Medulla oblongata (tissue), 1 donor: ENCODE data around the gene DMWD.

Experiments used
- DNase-seq: peaks from one replicate; pipeline ENCODE4 v3.0.0-alpha.2; 2015; ENCODE audit errors: extremely low spot score

DMWD gene, protein sequence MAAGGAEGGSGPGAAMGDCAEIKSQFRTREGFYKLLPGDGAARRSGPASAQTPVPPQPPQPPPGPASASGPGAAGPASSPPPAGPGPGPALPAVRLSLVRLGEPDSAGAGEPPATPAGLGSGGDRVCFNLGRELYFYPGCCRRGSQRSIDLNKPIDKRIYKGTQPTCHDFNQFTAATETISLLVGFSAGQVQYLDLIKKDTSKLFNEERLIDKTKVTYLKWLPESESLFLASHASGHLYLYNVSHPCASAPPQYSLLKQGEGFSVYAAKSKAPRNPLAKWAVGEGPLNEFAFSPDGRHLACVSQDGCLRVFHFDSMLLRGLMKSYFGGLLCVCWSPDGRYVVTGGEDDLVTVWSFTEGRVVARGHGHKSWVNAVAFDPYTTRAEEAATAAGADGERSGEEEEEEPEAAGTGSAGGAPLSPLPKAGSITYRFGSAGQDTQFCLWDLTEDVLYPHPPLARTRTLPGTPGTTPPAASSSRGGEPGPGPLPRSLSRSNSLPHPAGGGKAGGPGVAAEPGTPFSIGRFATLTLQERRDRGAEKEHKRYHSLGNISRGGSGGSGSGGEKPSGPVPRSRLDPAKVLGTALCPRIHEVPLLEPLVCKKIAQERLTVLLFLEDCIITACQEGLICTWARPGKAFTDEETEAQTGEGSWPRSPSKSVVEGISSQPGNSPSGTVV

DNA sequence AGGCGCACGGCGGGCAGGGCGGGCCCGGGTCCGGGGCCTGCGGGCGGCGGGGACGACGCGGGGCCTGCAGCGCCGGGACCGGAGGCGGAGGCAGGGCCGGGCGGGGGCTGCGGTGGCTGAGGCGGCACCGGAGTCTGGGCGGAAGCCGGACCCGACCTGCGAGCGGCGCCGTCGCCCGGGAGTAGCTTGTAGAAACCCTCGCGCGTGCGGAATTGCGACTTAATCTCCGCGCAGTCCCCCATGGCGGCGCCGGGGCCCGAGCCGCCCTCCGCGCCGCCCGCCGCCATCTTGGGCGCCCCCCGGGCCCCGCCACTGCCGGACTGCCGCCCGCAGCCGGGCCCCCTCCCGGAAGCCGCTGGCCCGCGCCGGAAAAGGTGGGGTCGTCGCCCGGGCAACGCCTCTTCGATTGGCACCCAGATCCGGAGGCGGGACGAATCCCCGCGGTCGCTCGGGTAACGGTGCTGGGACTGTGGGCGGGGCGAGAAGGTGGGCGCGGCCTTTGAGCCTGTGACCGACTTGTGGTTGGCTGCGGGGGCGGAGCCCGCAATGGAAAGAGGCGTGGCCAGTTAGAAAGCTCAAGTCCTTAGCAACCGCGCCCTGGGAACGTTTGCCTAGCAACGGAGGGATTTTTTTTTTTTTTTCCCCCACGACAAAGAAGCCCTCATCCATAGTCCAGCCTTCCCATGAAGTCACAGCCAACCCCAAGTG lies at the start of gene DMWD:
TSS of gene DMWD (minus strand) at position 376 of the 708 bp plus-strand sequence. CDS start at position 287, 89 bp downstream.
- peak; percentile 99 for DNase-seq

DNA sequence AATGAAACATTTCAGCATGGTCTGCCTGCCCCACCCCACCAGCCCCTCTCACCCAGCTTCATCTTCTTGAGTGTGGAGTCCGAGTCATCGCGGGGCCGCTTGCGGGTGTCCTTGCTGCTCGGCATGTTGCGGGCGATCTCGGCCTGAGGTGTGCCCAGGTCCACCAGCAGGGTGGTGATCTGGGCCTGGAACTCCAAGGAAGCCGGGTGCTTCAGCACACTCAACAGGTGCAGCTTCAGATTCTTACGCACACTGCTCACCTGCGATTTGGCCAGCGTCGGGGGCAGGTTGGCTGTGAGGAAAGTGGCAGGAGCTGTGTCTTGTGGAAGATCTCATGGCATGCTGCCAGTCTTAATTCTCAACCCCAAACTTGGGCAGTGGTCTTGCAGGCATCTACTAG lies 49.6 kb upstream of the DMWD start:
- no peak for DNase-seq

DNA sequence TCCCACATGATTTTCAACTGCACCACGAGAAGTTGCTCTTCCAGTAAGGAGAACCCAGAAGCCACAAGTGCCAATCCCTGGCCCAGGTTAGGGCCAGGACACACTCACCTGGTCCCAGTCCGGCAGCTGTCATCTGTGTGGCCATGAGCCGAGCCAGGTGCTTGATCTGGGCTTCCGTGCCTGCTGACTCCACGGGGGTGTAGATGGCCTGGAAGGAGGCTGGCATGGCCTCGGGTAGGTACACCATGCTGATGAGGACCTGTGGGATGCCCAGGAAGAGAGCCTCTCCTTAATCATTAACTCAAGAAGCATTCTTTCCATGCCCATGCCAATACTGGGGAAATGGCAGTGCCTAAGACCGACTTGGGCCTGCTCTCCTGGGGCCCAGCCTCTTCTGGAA lies 42.3 kb upstream of the DMWD start:
- no peak for DNase-seq

DNA sequence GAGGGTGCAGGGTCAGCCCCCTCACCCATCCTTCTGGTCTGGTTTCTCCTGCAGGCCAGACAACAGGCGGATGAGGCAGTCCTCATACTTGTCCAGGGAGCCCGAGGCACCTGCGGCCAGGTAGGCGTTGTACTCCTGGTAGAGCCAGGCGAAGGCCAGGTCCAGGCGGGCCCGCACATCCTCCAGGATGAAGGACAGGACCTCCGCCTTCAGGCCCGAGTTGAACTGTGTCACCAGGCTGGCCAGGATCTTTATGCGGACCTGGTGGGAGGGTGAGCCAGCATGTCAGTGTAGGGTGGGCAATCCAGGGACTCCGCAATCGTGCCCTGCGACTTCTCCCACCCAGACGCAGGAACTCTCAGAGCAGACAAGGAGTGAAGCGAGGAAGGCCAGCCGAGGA lies 36.3 kb upstream of the DMWD start:
- DNase-seq, result no peak

DNA sequence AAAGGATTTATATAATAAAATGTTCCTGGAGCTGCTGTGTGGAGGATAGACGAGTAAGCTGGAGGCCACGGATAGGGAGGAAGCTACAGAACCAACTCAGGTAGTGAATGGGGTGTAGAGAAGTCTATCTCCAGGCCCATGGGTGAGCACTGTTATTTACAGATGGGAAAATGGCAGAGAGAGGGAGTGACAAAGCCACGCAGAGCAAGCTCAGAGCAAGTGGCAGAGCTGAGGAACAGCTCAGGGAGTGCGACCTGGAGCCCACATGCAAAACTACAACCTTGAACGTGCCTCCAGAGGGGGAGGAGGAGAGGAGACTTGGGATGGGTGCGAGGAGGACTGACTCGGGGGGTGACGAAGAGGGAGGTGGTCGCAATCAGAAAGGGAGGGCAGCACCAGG lies 35.9 kb upstream of the DMWD start:
- DNase-seq, result no peak

DNA sequence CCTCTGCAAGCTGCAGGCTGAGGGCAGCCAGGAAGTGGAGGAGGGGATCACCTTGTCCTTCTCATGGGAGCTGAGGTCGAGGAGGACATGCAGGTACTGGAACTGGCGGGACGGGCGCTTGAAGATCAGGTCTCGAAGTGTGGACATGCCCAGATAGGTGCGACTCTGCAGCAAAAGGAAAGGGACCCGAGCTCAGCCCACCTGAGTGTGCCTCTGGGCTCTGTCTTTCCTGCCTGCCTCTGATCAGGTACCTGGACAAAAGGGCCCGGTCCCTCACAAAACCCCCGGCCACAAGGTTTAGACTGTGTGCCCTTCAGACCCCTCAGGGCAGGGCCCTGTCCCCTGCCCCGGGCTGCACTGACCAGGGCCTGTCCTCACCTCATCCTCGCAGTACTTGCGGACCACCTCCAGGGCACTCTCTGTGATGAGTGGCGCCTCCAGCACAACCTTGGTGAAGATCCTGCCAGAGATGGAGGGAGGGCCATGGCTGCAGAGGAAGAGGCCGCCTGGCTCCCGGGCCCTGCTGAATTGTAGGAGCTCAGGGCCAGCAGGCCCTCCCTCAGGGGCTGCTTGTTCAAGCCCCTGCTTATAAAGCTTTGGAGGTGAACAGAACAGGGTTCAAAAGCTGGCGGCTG lies 34.9 kb upstream of the DMWD start:
- DNase-seq, result no peak

DNA sequence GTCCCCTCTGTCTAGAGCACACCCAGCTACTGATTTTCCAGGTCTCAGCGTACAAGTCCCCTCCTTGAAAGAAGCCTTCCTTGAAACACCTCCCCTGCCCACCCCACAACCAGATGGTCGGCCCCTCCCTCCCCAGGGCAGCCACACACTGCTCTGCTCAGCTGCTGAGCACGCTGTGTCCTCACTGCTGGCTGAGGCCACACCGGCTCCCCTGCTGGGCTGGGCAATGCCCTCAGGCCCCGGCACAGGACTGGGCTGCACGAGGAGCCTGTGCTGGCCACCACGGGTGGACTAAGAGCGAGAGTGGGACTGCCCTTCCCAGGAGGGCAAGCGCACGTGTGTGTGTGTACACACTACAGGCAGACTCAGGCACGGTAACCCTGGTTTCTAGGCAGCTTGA lies 34.3 kb upstream of the DMWD start:
- no peak for DNase-seq

DNA sequence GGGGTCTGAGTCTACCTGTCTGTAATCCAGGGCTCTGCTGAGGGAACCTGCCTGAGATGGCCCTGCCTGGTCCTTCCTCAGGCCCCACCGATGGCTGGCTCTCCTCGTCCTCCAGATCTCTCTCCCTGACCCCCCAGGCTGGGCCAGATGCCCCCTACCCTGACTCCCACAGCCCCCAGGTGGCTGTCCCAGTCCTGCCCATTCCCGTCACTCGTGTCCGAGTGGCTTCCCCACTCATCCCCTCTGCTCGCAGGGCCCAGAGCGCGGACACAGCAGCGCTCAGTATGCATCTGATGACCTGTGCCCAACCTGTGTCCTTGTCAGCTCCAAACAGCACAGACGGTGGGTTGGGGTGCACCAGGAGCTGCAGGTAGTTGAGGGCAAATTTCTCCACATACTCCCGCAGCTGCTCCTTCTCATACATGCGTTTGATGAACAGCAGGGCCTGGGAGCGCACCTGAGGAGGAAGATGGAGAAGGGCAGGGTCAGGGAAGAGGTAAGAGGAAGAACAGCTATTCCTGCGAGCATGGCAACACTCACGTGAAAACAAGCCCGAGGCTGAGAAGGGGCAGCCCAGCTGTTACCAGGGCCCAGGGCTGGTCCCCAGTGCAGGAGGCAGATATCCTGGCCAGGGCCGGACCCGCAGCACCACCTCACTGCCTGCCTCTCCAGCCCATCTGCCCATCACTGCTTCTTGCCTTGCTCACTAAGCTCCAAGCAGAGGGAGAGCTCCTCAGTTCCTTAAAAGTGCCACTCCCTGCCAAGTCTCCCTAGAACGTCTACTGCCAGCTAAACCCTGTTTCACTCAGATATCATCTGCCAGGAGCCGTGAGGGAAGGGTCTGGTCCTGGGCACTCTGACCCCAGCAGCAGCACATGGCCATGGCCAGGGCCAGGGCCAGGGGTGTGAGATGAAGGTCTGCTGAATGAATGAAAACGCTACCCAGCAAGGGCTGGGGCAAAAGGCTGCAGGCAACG lies 33.6 kb upstream of the DMWD start:
- no peak for DNase-seq

DNA sequence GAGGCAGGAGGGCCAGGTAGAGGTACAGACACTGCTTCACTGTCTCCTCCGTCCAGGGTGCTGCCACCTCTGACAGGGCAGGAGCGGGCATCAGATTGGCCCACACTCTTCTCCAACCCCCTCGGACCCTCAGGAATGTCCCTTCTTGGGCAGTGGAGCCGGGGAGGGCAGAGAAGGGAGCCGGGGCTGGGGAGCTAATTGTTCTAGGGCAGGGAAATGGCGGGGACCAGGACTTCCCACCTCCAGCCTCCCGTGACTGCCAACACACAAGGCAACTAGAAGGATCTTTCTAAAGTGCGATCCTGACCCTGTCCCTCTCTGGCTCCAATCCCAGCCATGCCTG lies 32.6 kb upstream of the DMWD start:
- DNase-seq, result no peak

DNA sequence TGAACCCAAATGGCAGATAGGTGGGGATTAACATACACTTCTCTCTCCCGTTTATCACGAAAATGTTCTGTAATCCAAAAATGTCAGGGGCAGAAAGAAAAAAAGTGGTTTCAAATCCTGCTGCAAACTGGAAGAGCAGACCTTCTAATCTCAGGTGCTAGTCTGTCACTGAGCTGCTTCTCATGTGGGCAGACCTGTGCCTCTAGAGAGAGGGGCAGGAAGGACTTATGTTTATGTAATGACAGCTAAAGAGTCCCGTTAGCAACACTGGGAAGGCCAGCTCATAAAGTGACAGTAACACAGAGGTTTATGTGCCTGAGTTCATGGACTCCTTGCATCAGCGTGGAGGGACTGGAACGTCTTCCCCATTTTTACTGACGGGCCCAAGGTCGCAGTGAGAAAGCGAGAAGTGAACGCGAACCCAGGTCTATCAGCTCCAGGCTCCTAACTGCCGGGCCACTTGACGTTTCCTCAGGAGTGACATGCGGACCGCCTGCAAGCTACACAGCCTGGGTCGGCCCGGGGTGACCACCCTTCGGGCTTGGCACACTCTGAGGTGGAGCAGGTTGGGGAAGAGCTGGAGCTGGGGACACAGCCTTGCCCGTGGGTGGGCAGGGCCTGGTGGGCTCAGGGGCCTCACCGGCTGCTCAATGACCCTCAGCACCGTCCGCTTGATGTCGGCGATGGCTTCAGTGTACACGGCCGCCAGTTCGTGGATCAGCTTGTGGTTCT lies 32.1 kb upstream of the DMWD start:
- no peak for DNase-seq

DNA sequence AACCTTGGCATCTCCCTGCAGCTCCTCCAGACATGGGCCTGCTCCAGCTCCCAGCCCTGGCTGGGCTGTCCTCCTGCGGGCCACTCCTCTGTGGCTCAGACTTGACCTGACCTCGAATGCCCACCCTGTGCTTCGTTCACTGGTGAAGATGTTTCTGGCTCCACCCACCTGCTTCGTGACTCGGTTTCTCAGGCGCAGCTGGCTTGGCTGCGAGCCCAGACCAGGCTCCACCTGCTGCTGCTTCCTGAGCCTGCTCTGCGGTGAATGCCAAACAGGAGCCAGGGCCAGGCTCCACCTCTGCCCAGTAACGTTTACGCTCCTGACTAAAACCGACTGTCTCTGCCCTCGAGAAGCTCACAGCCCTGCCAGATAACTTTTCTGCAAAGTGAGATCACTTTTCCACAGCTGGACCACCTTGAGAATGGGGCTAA lies 31.4 kb upstream of the DMWD start:
- peak; percentile 9 for DNase-seq

DNA sequence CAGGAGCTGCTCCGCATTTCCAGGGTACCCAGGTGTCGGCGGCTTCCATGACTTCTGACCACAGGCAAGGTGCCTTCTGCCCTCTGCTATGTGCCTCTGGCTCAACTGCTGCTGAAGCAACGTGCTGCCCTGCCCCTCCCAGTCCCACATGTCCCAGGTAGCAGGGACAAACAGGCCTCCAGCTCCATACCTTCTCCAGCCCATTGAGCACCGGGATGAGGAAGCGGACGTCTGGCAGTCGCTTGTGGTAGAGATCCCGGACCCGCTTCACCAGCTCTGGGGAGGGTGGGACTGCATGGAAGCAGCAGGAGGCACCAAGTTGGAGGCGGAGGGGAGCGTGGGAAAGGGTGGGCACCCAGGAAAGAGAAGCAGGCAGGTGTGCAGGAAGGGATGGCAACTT lies 30.5 kb upstream of the DMWD start:
- DNase-seq, result no peak

DNA sequence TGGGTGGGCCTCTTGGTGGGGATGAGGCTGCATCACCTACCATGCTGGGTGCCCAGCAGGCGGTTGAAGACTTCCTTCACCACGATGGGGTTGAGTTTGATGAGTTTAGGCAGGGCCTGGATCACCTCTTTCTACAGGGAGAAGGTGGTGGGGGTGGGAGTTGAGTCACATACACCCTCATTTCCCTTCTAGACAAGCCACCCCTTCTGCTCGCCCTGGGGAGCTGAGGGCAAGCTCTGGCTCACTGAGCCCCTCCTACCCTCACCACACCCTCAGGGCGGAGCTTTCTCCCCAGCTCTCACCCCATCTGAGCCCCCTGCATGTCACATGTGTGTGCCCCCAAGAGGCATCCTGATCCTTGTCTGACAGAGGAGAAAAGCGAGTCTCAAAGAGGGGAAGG lies 30.1 kb upstream of the DMWD start:
- no peak for DNase-seq

DNA sequence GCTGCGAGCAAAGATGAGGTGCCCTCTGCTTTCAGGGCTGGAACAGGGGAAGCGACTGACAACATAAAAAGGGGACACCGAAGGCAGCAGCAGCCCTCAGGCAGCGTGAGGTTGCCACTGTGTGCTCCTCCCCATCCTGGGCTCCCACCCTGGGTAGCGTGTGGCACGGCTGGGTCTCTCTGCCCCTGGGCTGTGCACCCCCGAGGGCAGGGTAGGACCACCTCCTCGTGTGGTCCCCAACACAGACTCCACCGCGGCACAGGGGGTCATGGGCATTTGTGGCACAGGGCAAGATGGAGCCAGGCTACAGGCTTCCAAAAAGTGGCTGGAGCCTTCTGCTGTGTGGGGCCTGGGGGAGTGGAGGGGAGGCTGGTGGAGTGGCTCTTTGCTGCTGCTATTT lies 28.9 kb upstream of the DMWD start:
- no peak for DNase-seq

DNA sequence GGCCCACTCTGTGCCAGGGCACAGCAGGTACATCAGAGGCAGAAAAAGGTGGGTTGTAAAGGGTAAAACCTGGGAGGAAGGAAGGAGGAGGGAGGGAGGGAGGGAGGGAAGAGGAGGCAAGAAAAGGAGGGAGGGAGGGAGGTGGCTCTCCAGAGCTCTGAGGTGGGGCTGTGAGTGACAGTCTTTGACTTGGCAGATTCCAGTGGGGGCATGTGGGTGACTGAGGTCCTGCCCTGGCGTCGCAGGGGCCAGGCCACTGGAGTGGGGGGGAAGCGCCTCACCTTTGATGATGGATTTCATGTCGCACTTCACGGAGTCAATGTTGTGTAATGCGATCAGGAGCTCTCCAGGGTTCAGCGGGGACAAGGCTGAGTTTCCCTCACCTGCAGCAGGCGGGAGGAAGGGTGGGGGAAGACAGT lies 28.5 kb upstream of the DMWD start:
- DNase-seq, result no peak

DNA sequence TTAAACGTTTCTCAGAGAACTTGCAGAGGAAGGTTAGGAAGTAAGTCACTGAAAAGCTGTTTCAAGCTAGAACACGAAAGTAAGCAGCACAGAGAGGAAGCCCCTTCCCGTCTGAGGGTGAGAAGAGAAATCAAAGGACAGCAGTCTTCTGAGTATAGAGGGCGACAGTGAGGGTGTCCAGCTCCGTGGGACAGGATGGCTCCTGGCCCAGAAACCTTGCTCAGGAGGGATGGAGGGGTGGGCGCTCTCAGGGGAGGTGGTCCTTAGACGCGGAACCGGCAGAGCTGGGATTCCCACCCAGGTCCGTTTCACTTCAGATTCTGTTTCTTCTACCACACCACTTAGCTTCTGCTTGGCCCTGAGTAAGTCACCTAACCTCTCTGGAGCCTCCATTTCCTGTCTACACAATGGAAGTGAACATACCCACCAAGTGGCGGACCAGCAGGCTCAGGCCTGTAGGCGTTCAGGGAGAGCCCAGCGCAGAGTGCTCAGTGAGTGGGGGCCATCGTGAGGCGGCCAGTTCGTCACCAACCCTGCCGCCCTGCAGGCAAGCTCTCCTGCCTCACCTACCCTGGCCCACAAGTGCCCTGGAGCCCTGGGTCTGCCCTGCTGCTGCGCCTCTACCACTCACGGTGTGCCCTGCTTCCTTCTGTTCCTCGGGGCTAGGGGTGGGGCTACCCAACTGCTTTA lies 27.9 kb upstream of the DMWD start:
- DNase-seq, result no peak

DNA sequence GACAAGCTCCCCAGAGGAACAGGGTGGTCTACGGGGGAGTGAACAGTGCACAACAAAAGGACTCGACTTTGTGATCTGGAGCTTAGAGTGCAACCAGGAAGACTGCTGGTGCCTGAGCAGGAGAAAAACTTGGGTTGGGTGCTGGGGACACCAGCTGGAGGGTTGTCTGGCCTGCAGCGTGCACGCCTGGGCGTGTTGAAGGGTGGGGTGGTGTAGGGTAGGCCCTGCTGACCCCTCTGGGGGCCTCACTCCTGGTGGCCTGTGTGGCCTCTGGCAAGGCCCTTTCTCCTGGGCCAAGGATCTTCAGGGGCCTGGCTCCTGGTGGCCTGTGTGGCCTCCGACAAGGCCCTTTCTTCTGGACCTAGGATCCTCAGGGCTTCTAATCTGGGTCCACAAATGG lies 27.1 kb upstream of the DMWD start:
- DNase-seq, result no peak

DNA sequence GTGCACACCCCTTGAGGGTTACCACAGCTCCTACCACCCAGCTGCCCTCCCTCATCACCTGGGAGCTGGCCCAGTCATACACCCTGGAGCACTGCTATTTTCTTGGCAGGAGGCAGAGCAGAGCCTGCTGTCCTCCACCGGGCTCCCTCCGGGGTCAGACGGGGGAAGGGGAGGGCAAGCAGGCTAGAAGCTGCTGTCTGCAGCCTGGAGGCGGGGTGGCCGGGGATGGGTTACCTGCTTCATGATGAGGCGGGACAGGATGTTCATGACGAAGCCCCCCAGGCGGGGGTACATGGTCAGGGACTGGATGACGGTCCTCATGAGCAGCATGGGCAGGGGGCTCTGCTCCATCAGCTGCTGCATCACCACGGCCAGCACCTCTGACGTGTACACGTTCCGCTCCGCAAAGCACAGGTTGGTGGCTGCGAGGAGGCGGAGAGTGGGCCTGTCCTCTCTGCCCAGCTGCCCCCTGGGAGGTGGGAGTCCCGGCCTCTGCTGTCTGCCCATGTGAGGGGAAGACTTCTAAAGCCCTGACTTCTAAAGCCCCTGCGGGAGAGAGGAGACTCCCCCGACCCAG lies 25.2 kb upstream of the DMWD start:
- DNase-seq, result no peak

DNA sequence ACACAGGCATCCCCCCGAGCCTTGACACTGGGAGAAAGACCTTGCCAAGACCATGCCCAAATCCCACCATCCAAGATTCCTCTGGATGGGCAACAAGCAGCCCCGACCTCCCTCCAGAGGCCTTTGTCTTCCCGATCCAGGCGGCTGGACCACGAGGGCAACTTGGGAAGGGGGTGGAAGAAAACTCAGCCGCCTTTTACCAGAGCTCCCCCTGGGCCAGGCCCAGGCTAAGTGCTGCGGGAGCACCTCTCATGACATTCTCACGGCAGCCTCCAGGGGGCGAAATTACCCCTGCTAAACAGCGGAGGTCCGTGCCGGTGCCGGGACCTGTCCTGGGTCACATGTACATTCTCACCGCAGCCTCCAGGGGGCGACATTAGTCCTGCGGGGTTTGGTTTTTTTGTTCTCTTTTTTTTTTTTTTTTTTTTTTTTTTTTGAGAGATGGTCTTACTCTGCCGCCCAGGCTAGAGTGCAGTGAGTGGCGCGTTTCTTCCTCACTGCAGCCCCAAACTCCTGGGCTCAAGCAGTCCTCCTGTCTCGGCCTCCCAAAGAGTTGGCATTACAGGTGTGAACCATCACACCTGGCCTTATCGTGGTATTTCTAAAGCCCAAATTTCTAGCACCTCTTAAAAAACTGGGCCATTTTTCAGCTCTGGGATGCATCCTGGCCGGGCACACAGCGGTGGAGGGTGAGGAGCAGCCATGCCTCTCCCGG lies 24.5 kb upstream of the DMWD start:
- DNase-seq, result peak; percentile 92
